Measurements from ENCODE around the gene PLD1. TPM values are rescaled to one million over a fixed set of nuclear protein-coding genes. Genes with fewer than 3 reads are reported as not detected.

Gene PLD1
- total RNA-seq, 4 donors from 2014 or later = 15.3 to 55.9 (median 45.4) TPM

DNA sequence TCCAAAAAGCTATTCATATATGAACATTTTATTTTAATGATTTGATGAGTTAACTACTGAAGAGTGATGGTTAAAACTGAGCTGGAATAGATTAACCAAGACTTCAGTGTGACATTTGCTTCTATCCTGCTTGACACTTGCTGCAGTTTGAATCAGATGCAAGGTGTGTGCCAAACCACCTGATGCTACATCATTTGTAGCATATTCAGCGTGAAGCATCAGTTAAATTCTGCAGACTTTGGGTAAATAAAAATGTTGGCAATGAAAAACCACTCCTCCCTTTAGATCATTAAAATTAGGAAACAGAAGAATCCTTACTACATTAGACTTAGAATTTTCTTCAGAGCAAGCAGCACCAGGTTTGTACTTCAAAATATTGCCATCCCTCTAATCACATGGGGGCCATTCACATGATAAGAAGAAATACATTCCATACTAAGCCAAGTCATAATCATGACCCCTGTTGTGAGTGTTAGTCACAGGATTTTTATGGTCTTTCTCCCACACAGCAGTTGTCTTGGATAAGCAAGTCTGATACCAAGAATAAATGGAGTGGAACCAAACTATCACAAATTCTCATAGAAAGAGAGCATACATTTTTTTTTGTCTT is 189.4 kb downstream of the PLD1 start:
- no peak overlapping the region for H3K4me3 ChIP-seq
- no peak for DNase-seq (ENCODE audit: low spot score in 2 of 2)
- peaks cover 0 to 25% (median 0%) of the 10 kb centered on the region in 3 donors for H3K36me3 ChIP-seq
- TF ChIP-seq EP300 (IDR thresholded peaks at IDR 0.05) = no peak
- TF ChIP-seq POLR2A (IDR thresholded peaks at IDR 0.05) = no peak
- TF ChIP-seq, protein P1, sequence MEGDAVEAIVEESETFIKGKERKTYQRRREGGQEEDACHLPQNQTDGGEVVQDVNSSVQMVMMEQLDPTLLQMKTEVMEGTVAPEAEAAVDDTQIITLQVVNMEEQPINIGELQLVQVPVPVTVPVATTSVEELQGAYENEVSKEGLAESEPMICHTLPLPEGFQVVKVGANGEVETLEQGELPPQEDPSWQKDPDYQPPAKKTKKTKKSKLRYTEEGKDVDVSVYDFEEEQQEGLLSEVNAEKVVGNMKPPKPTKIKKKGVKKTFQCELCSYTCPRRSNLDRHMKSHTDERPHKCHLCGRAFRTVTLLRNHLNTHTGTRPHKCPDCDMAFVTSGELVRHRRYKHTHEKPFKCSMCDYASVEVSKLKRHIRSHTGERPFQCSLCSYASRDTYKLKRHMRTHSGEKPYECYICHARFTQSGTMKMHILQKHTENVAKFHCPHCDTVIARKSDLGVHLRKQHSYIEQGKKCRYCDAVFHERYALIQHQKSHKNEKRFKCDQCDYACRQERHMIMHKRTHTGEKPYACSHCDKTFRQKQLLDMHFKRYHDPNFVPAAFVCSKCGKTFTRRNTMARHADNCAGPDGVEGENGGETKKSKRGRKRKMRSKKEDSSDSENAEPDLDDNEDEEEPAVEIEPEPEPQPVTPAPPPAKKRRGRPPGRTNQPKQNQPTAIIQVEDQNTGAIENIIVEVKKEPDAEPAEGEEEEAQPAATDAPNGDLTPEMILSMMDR (IDR thresholded peaks at IDR 0.05) = no peak
- peaks cover 0 to 8% (median 0%) of the 10 kb centered on the region in 4 donors for H3K9me3 ChIP-seq
- no peak overlapping the region for H3K27ac ChIP-seq
- WGBS, 2 donors = 62 to 81% methylated on average over 1 of the region's 1 CpG
- no peaks in the 10 kb centered on the region for H3K4me1 ChIP-seq
- H3K27me3 ChIP-seq = no peaks in the 10 kb centered on the region

DNA sequence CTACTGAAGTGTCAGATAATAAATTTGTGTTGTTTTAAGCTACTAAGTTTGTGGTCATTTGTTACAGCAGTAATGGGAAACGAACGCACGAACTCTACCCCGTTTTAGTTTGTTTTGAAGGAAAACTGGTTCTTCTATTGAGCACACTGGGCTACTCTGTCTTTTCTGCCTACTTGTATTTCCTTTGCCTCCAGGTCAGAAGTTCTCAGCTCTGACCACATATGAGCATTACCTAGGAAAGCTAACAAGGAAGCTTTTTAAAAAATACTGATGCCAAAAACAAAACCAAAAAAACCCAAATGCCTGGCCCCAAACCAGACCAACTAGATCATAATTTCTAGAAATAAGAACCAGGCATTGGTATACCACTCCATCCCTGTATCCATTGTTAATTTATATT is 193.5 kb downstream of the PLD1 start:
- TF ChIP-seq, protein P1 (IDR thresholded peaks at IDR 0.05) = no peak
- no peak for TF ChIP-seq POLR2A (IDR thresholded peaks at IDR 0.05)
- no peak for TF ChIP-seq EP300 (IDR thresholded peaks at IDR 0.05)
- peaks cover 0 to 17% (median 3%) of the 10 kb centered on the region in 4 donors for H3K4me1 ChIP-seq
- H3K4me3 ChIP-seq = no peak overlapping the region
- no peaks in the 10 kb centered on the region for H3K27me3 ChIP-seq
- peaks cover 0 to 5% (median 0%) of the 10 kb centered on the region in 4 donors for H3K9me3 ChIP-seq
- no peak overlapping the region for H3K27ac ChIP-seq
- 78 to 88% methylated on average over 4 of the region's 4 CpGs for WGBS, 2 donors
- no peak for DNase-seq (ENCODE audit: low spot score in 2 of 2)
- peaks cover 0 to 34% (median 0%) of the 10 kb centered on the region in 3 donors for H3K36me3 ChIP-seq

DNA sequence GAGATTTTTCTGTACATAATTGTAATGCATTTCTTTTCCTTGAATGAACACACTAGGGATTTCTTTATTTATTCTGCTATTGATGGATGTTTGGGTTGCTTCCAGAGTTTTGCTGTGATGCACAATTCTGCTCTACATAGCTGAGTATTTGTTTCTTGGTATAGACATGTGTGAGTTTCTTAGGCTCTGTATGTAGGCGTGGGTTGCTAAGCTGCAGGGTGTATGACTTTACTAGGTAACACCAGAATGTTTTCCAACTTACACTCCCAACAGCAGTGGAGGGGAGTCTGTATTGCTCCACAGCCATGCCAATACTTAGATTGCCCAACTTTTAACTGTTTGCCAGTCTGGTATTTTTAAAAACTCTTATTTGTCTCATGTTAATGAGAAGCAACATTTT is 194.6 kb downstream of the PLD1 start:
- peaks cover 0 to 43% (median 0%) of the 10 kb centered on the region in 3 donors for H3K36me3 ChIP-seq
- DNase-seq (ENCODE audit: low spot score in 2 of 2) = no peak
- H3K4me1 ChIP-seq = peaks cover 0 to 17% (median 3%) of the 10 kb centered on the region in 4 donors
- peaks cover 0 to 5% (median 0%) of the 10 kb centered on the region in 4 donors for H3K9me3 ChIP-seq
- no peak overlapping the region for H3K4me3 ChIP-seq
- no peaks in the 10 kb centered on the region for H3K27me3 ChIP-seq
- WGBS, 2 donors = 59 to 75% methylated on average over 1 of the region's 1 CpG
- H3K27ac ChIP-seq = no peak overlapping the region
- TF ChIP-seq, protein P1 (IDR thresholded peaks at IDR 0.05) = no peak
- no peak for TF ChIP-seq POLR2A (IDR thresholded peaks at IDR 0.05)
- no peak for TF ChIP-seq EP300 (IDR thresholded peaks at IDR 0.05)

DNA sequence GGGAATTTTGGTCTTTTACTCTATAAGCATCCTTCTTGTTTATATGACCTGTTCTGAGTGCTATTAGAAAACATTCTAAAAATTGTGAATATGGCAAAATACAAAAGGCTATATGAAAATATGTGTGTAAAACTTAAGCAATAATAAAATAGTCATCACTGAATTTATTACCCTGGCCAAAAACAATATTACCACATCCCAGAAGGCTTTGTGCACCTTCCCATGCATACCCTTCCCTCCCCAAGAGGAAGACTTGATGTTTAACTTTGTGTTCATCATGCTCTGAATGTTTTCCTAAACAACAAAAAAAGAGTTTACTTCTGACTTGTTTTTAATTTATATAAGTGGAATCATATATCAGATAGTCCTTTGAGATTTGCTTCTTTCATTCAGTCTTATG is 195.0 kb downstream of the PLD1 start:
- Histone ChIP-seq H3K4me3 (no peak overlapping the region), H3K36me3 (peaks cover 0 to 45% (median 0%) of the 10 kb centered on the region in 3 donors), H3K27me3 (no peaks in the 10 kb centered on the region), H3K27ac (no peak overlapping the region), H3K9me3 (peaks cover 0 to 5% (median 0%) of the 10 kb centered on the region in 4 donors), H3K4me1 (peaks cover 0 to 17% (median 3%) of the 10 kb centered on the region in 4 donors)
- no peak for DNase-seq (ENCODE audit: low spot score in 2 of 2)
- TF ChIP-seq, protein P1 (IDR thresholded peaks at IDR 0.05) = no peak
- TF ChIP-seq EP300 (IDR thresholded peaks at IDR 0.05) (no peak), POLR2A (IDR thresholded peaks at IDR 0.05) (no peak)

DNA sequence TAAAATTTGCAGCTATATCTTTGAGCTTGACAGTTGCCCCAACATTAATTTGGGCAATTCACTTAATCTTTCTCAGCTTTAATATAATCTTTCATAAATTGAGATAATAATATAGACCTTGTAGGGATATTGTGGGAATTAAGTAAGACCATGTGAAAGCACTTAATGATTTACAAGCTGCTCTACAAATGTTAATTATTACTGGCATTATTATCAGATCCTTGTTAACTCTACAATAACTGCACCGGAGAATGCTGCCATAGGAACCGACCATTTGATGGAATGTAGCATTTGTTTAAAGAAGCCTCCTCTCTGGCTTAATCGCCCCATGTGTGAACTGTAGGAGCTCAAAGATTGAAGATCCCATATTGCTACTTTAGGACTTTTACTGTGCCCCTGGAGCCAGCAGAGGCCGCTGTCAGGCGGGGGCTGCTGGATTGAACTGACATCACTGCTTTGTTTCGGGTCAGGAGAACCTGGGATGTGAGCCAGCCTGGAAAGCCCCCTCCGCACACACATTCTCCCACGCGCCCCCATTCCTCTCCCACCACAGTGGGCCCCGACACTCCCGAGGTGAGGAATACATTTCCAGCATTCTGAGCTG is 195.9 kb downstream of the PLD1 start:
- TF ChIP-seq, protein P1 (IDR thresholded peaks at IDR 0.05) = peak; percentile 31 to 58 (median 41)
- TF ChIP-seq POLR2A (IDR thresholded peaks at IDR 0.05) = no peak
- H3K4me1 ChIP-seq = peaks cover 0 to 17% (median 3%) of the 10 kb centered on the region in 4 donors
- H3K27me3 ChIP-seq = no peaks in the 10 kb centered on the region
- H3K27ac ChIP-seq = peak overlapping the region in 1 of 4 donors; percentile 40
- DNase-seq (ENCODE audit: low spot score in 2 of 2) = no peak
- WGBS, 2 donors = 15 to 24% methylated on average over 11 of the region's 11 CpGs
- peaks cover 0 to 36% (median 0%) of the 10 kb centered on the region in 3 donors for H3K36me3 ChIP-seq
- peaks cover 0 to 5% (median 0%) of the 10 kb centered on the region in 4 donors for H3K9me3 ChIP-seq
- peak overlapping the region in 1 of 4 donors; percentile 20 for H3K4me3 ChIP-seq

Measured in tibial nerve (tissue), 4 donors.